HG03520 (cell line): Measurements from ENCODE around the gene MOB1A.
A peak's percentile ranks its signal among the peaks of the same experiment; 100 is the strongest.
"Not testable (repeated sequence)": the region's sequence is repeated elsewhere in the genome, so short reads cannot be mapped to it uniquely, and the experiment has no call there.

Source experiments
- ATAC-seq: cut with Tn5 transposase; IDR thresholded peaks from one replicate; pipeline ENCODE4 v1.9.1; 2021; ENCODE audit warnings: mild to moderate bottlenecking, moderate library complexity; ENCODE audit not compliant: unreplicated experiment

MOB1A gene

DNA sequence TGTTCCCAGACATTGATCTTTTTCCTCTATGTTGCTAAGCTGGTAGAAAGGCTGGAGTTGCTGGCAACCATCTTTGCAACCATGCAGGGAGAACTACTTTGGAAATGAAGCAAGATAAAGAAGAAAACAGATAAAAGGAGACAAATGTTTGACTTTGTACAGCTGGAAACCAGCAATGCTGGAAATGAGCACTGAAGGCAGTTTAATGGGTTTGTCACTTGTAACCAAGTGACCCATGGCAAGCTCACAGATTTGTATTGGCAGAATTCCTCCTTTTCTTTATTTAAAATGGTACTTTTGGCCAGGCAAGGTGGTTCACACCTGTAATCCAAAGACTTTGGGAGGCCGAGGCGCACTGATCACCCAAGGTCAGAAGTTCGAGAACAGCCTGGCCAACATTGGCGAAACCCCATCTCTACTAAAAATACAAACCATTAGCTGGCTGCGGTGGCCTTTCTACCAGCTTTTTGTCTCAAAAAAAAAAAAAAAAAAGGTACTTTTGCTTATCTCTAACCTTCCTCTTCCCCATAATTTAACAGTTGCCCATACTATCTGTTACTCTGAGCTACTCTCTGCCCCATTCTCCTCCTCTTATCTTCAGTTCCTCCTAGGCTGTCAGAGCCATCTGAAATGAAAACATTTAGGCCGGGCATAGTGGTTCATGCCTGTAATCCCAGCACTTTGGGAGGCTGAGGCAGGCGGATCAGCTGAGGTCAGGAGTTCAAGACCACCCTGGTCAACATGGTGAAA is 28.9 kb downstream of the MOB1A start:
- ATAC-seq: no peak

DNA sequence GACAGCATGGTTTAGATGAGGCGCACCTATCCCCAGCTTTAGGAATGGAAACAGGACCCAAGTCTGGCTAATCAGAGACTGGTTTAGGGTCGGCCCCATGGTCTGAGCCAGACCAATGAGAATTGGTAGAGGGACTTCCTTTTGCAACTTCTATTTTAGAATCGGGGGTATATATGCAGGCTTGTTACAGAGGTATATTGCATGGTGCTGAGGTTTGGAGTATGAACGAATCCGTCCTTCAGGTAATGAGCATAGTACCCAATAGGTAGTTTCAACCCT is 29.5 kb downstream of the MOB1A start:
- ATAC-seq: no peak

DNA sequence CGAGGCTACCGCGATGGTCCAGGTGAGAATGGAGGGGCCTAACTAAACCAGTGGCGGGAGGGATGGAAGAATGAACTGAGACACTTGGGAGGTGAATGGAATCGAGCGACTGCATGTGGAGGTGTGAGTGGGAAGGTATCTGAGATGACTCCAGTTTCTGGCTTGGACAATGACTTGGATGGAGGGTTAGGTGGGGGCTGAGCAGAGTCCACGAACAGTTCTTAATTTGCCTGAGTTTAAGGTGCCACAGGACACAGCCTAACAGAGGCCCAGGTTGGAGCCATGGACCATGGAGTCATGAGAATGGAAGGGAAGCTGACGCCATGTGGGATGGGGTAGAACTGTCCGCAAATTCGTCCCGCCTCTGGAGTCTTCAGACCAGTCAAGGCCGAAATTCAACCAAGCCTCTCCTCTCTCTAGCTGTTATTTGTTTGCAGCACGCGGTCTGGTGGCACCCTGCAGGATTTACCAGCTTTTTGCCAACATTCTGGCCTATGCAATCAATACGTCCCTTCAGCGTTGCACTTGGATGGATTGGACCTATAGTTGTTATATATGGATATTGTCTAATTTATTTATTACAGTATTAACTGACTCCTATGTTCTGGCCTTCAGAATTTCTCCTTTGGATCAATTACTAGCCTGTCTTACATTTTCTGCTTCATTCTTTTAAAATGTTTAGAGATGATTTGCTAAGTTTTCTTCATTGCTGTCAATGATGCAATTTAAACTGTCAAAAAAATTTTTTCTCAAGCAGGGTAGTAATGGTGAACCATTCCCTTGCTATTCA is 30.0 kb downstream of the MOB1A start:
- no peak for ATAC-seq

DNA sequence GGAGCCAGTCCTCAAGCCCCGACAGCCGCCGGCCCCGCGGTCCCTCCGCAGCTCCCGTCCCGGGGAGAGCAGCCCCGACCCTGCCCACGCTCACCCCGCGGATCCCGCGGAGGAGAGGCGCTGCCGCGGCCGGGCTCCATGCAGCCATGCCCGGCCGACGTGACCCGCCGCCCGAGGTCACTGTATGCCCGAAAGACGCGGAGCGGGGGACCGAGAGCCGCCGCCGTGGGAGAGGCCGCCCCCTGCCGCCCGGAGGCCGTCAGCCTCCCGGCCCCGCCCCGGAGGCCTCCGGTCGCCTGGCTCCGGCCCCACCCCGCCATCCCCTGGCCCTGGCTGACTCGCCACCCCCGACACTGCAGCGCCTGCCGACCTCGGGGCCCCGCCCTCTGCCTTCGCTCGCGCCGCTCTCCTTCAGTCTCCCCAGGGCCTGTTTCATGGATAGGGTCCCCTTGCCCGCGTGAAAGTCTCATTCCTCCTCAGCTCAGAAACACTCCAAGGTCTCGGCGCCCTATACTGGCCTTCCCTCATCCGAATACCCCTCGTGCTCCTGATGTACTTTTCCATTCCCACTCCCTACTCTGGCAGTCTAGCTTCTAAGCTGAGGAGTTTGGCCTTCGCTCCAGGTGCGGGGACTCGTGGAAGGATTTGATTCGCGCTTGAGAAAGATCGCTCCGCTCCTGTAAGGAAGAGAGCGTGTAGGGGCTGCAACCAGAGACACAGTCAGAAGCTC is 30.8 kb downstream of the MOB1A start, which contains the start of gene BOLA3:
Gene BOLA3, minus strand, starts transcription at position 186 of the 730 bp plus-strand sequence. Its CDS starts 38 bp downstream, at position 148.
- ATAC-seq: peak; percentile 81

DNA sequence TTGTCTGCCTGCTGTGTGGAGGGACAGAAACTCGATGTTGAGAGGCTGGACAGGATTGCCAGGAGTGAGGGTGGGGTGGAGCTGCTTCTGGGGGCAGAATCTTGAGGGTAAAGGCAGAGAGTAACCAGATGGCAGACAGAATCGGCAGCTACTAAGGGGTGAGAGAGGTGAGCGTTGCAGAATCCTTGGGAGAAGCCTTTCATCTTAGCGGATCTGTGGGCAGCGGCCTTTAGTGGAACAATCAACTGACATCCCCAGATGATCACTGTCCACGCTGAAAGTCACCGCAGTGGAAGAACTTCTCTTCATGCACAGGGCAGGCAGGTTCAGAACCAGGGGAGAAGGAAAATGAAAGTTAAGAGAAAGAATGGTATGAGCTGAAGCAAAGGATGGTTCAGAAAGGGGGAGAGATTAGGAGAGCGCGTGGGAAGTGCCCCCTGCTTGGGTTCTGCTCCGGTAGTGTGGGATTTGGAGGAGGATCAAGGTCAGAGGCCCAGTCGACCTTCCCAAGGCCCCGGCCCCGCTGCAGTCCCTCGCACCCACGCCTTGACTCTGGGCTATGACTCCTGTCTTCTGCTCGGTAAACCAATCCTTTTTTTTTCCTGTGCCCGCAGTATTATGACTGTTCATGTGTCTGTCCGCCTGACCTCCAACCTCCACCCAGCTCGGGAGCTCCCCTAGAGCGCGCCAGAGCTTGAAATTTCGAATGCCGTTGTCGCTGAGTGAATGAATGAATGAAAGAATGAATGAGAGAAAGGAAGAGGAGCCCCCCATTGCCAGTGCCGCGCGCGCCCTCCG is 31.6 kb downstream of the MOB1A start:
- peak; percentile 32 for ATAC-seq

DNA sequence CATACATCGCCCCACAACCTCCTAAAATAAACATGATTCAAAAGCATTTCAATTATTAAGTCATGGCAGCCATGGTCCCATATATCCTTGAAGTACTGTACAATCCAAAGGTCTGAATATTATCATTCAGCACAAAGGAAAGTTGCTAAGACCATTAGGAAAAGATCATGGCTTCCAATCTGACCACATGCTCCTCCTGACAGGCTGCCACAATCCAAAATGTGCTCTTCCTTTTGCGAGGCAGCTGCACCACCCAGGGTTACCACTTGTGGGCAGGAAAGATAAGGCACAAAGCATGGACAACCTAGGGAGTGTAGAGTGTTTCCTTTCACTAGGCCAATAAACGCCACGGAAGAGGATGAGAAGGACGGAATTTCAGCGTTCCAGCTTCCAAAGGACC is 36.3 kb downstream of the MOB1A start:
- ATAC-seq: no peak

DNA sequence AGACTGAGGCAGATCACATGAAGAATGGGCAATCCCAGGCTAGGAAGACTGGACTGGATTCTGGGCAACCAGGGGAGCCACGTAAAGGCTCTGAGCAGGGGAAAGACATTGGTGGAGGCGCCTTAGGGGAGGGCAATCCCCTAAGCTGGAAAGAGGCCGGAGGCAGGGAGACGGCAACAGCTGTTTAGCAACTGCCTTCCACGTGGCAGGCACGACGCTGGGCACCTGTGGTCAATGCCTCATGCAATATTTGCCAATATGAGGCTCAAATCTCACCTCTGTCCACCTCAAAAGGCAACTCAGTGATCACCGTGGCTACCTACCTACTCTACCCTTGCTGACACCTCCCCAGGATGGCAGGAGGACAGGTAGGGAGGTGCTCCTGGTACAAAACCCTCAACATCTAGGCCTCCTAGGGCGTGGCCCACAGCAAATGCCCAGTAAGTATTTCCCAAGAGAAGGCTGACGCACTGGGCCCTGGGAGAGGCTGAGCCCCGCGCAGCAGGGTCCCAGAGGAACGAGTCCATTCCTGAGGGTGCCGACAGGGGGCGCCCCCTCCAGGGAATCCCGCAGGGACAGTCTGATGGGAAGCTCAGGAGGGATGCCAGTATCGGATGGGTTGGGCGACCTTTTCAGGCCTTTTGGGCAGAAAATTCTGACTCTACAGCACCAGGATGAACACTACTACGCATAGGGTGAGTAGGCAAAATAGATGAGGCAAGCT is 39.9 kb downstream of the MOB1A start:
- no peak for ATAC-seq

DNA sequence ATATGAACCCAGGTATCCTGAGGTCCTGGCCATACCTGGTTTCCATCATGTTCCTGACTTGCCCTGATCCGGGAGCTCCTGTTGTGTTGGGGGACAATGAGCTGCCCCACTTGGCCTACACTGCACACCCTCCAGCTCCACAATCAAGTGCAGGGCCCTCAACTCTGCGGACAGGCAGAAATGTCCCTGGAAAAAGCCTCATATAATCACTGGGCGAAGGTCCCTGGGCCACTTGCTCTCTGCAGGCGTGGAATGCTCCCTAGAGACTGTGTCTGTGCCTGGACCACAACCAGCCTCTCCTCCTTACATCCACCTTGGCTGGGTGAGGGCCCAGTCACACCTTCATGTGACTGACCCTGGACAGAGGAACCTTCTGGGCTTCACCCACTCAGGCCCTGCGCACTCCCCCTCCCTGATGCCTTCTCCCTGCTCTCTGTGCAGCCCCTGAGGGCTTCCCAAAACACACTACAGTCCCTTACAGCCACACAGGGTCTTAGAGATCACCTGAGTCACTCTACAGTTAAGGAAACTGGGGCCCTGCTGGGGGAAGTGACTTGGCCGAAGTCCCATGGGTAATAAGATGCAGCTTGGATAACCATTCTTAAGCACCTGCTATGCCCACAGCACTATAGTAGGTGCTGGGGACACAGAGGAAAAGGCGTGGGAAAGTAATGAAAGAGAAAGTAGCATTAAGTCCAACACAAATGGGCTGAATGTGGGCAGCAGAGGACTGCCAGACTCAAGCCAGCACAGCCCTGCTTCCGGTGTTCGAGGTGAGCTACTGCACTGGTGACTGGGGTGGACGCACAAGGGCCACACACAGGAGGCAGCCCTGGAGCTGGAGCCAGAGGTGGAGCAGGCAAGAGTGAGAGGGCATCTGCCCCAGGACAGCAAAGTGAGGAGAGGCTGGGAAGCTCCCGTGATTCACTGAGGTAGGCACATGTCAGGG is 40.8 kb downstream of the MOB1A start:
- ATAC-seq: no peak

DNA sequence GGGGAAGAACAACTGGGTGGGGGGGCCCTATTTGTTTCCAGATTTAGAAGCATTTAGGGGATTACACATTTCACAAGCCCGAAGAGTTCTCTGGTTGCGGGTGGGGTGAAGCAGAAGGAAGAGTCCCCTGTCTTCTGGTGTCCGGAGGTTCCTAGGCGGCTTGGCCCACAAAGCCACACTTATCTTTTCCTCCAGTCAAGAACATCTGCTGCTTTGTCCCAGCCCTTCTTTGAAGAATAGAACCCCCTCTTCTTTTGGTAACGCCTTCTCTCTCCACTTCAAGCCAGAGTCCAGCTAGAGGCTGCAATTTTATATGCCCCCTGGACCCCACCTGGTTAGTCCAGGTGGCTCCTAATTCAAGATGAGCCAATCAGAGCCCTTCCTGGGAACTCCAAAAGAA is 46.8 kb downstream of the MOB1A start:
- ATAC-seq: no peak

DNA sequence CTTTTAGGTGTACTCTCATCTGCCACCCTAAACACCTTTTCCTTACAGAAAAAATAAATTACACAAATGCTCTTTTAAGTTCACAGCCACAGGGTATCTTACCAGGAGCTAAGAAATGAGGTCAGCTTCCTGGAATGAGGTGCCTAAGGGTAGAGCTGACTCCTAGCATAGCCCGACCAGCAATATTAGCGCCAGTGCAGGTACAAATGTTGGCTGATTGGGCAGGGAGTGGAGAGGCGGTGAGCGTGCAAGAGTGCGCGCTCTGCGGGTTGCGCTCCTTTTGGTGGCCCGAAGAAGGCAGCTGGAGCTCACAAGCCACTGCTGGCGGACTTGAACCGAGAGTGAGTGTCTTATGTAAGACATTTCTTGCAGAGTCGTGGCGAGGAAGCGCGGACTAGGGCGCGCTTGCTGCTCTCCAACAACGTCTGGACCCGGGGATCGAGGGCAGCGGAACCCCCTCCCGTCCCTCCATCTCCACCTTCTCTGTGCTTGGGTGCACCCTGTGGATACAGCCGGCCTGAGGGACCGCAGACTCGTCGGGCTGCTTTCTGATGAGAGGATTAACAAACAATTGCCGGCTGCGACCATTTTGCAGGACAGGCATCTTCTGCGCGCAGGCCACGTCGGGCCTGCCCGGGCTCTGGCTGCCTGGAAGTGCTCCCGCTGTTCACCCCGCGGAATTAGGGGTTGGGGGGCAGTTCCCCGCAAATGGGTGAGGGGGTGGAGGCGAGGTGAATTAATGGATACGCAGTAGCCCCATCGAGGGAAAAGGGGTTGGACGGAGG is 48.3 kb downstream of the MOB1A start:
- no peak for ATAC-seq

DNA sequence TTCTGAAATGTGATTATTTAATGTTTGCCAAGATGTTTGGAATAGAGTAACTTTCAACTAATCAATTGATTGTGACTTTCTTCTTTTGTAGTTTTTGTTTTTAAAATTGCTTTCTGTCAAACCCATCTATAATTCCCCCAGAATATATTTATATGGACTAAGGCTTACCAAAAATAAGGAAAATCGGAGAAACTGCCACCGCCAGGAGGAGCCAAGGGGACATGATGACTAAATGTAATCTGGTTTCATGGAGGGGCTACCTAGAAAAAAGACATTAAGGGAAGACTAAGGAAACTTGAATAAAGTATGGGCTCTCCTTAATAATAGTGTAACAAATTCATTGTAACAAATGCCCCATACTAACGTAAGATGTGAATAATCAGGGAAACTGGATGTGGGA is 50.5 kb downstream of the MOB1A start:
- no peak for ATAC-seq

DNA sequence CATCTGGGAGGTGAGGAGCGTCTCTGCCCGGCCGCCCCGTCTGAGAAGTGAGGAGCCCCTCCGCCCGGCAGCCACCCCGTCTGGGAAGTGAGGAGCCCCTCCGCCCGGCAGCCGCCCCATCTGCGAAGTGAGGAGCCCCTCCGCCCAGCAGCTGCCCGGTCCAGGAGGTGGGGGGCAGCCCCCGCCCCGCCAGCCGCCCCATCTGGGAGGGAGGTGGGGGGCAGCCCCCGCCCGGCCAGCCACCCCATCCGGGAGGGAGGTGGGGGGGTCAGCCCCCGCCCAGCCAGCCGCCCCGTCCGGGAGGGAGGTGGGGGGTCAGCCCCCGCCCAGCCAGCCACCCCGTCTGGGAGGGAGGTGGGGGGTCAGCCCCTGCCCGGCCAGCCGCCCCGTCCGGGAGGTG is 54.7 kb downstream of the MOB1A start:
- ATAC-seq: not testable (repeated sequence)

DNA sequence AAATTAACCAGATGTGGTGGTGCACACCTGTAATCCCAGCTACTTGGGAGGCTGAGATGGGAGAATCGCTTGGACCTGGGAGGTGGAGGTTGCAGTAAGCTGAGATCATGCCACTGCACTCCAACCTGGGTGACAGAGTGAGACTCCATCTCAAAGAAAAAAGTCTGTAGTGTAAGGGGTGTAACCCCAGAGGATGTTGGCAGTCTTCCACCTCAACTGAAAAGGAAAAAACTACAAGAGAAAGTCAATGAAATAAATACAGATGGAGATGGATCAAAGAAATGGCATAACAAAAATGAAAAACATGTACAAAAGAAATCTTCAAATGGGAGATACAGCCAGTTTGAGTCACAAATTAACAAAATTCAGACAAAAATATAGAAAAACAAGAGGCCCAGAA is 56.8 kb downstream of the MOB1A start:
- not testable (repeated sequence) for ATAC-seq

DNA sequence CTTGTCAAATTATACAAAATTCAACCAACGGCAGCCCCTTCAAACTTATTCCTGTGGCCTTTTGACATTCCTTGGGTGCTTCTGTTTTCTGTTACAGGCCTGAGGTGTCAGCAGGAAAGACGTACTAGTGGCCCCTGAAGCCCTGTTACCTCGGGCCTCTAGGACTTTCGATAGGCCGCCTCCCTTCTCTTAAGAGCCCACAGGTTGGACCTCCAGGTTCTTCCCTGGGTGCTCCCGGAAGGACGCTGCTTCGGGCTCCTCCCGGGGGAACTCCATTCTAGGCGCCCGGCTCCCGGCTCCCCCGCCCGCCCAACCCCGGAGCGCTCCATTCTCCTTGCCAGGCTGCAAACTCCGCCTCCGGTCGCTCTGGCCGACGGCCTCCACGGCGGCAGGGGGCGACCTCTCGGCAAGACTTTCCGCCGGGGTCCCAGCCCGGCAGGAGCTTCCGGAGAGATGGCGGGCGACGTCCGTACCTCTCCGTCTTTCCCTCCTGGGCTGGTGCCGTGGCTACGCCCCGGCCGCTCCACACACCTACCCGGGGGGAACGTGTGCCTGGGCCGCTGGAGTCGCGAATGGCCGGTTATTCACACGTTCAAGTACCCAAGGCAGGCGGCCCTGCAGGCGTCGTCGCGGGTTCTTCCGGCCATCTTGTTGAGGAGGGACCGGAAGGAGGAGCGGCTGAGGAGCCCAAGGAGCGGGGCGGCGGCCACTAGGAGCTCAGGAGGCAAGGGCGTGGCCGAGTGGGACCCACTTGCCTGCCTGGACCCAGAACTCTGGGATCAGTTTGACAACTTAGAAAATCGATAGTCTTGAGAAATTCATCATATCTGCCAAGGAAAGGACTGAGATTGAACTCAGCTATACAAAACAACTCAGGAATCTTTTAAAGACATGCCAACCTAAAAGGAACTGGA is 58.5 kb downstream of the MOB1A start:
- ATAC-seq: peak; percentile 87

DNA sequence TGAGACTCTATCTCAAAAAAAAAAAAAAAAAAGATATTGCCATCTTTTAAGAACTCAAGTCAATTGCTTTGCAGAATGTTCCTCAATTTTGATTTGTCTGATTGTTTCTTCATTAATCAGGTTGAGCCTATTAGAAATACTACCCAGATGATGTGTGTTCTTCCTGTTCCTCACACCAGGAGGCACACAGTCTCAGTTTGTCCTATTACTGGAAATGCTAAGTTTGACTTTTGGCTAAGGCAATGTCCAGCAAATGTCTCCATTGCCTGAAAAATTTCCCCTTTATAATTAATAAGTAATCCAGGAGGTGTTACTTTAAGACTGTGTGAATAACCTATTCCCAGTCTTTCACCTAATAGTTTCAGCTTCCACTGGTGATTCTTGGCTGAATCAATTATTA is 59.3 kb downstream of the MOB1A start:
- ATAC-seq: no peak

DNA sequence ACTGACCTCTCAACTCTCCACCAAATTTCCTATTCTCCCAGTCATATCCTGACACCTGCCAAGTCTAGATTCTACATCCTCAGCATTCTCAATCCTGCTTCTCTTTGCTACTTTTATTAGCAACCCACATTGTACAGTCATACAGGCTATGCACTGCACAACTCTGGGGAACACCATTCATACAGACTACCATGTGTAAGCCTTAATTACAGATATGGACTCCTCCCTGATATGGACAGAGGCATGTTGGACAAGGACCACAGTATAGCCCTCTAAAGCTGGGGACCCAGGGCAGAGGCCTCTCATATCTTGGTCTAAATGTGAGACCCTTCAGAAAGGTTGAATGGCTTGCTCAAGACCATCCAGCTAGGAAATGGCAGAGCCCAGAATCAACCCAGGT is 67.3 kb downstream of the MOB1A start:
- ATAC-seq: no peak

DNA sequence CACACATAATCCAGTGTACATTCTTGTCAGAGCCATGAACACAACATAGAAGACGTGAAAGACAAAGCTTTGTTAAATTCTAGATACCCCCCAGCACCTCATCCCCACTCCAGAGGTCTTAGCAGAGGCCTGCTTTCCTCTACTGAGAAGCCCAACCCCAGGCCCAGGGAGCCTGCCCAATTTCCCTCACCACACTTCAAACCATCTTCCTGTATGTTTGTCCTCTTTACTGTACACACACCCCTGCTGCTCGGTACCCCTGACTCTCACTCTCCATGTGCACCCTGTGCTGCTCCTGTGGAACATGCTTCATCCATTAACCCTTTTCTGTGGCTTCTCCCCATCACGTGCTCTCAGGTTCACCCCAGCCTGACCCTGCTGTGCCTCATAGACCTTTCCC is 68.1 kb downstream of the MOB1A start:
- ATAC-seq: no peak
